WTC11 (cell line): ENCODE data around the gene FAM227A. TPM values are rescaled to one million over a fixed set of nuclear protein-coding genes. Genes with fewer than 3 reads are reported as not detected.

Experiments
- ATAC-seq: fragments of 200-7000 bp; cut with Tn5 transposase; 2 replicates; pipeline ENCODE4 v1.10.0; 2021; ENCODE audit warnings: mild to moderate bottlenecking, moderate library complexity
- CTCF ChIA-PET: fragments of 300-600 bp; sonication (Branson Sonifier 250); formaldehyde crosslinking; loops from one replicate; lab custom pipeline; 2021; ENCODE audit warnings: antibody characterized with exemption; lab: Charles Lee
- POLR2A ChIA-PET: fragments of 350-600 bp; sonication (Branson Sonifier 250); formaldehyde crosslinking; loops from one replicate; lab custom pipeline; 2021; ENCODE audit warnings: antibody characterized with exemption; lab: Charles Lee
- DNase-seq: peaks from one replicate; pipeline ENCODE4 v3.0.0; 2021; ENCODE audit warnings: low spot score
- H3K27ac Mint-ChIP-seq: 2 replicates; pipeline ENCODE4 v1.8.0; 2021; ENCODE audit warnings: mixed read lengths
- H3K27me3 Mint-ChIP-seq: 2 replicates; pipeline ENCODE4 v1.8.0; 2021; ENCODE audit warnings: low read depth, mild to moderate bottlenecking, moderate library complexity, mixed read lengths
- H3K36me3 Mint-ChIP-seq: 2 replicates; pipeline ENCODE4 v1.8.0; 2021; ENCODE audit warnings: mixed read lengths
- H3K4me1 Mint-ChIP-seq: 2 replicates; pipeline ENCODE4 v1.8.0; 2022; ENCODE audit warnings: mixed read lengths
- H3K4me3 Mint-ChIP-seq: 2 replicates; pipeline ENCODE4 v1.8.0; 2021; ENCODE audit warnings: mild to moderate bottlenecking, moderate library complexity, mixed read lengths
- H3K9me3 Mint-ChIP-seq: 2 replicates; pipeline ENCODE4 v1.8.0; 2021; ENCODE audit warnings: mixed read lengths
- CDX4 ChIP-seq: fragments of 250-450 bp; sonication (Bioruptor Pico); IDR thresholded peaks from 2 replicates; pipeline ENCODE4 v1.9.0; 2021; ENCODE audit warnings: moderate library complexity, mild to moderate bottlenecking, inconsistent platforms, borderline replicate concordance
- E2F5 ChIP-seq: sonication (generic); formaldehyde crosslinking; IDR thresholded peaks from 2 replicates; pipeline ENCODE4 v1.8.1; 2022; ENCODE audit warnings: mild to moderate bottlenecking, moderate library complexity, missing genetic modification reagents
- FOXP1 ChIP-seq: sonication (generic); formaldehyde crosslinking; IDR thresholded peaks from 2 replicates; pipeline ENCODE4 v1.8.0; 2022; ENCODE audit warnings: missing genetic modification reagents, mild to moderate bottlenecking, moderate library complexity, borderline replicate concordance
- JUN ChIP-seq: sonication (generic); formaldehyde crosslinking; IDR thresholded peaks from 2 replicates; pipeline ENCODE4 v1.8.0; 2023; ENCODE audit warnings: mild to moderate bottlenecking, missing genetic modification reagents
- NR2C2 ChIP-seq: sonication (generic); formaldehyde crosslinking; IDR thresholded peaks from 2 replicates; pipeline ENCODE4 v1.8.0; 2022; ENCODE audit warnings: mild to moderate bottlenecking, missing genetic modification reagents
- RORB ChIP-seq: fragments of 250-450 bp; sonication (Bioruptor Pico); IDR thresholded peaks from 2 replicates; pipeline ENCODE4 v1.9.0; 2021; ENCODE audit warnings: mild to moderate bottlenecking
- SOX15 ChIP-seq: fragments of 250-450 bp; sonication (Bioruptor Pico); IDR thresholded peaks from 2 replicates; pipeline ENCODE4 v1.9.0; 2021; ENCODE audit warnings: mild to moderate bottlenecking
- TP53 ChIP-seq: sonication (generic); formaldehyde crosslinking; IDR thresholded peaks from 2 replicates; pipeline ENCODE4 v1.8.1; 2023; ENCODE audit warnings: mild to moderate bottlenecking, missing genetic modification reagents
- USF1 ChIP-seq: sonication (generic); formaldehyde crosslinking; IDR thresholded peaks from 2 replicates; pipeline ENCODE4 v1.8.0; 2022; ENCODE audit warnings: mild to moderate bottlenecking, missing genetic modification reagents
- ZBTB21 ChIP-seq: sonication (generic); formaldehyde crosslinking; IDR thresholded peaks from 2 replicates; pipeline ENCODE4 v1.8.1; 2023; ENCODE audit warnings: mild to moderate bottlenecking, missing genetic modification reagents, borderline replicate concordance
- ZNF121 ChIP-seq: sonication (generic); formaldehyde crosslinking; IDR thresholded peaks from 2 replicates; pipeline ENCODE4 v1.8.0; 2023; ENCODE audit warnings: missing genetic modification reagents
- total RNA-seq: library from RNA; stranded (reverse); gene quantifications from 3 replicates; pipeline ENCODE4 v1.2.3, GENCODE V29; 2021
- TF ChIP-seq, protein P1 (sequence below): sonication (generic); formaldehyde crosslinking; IDR thresholded peaks from 2 replicates; pipeline ENCODE4 v1.8.0; 2023; ENCODE audit warnings: missing genetic modification reagents, mild to moderate bottlenecking, borderline replicate concordance
- TF ChIP-seq, protein P2 (sequence below): sonication (generic); formaldehyde crosslinking; IDR thresholded peaks from 2 replicates; pipeline ENCODE4 v1.8.1; 2023; ENCODE audit warnings: mild to moderate bottlenecking, missing genetic modification reagents
- TF ChIP-seq, protein P3 (sequence below): sonication (generic); formaldehyde crosslinking; IDR thresholded peaks from 2 replicates; pipeline ENCODE4 v1.8.0; 2022; ENCODE audit warnings: mild to moderate bottlenecking, missing genetic modification reagents
- TF ChIP-seq, protein P4 (sequence below): sonication (generic); formaldehyde crosslinking; IDR thresholded peaks from 2 replicates; pipeline ENCODE4 v1.8.0; 2023; ENCODE audit warnings: mild to moderate bottlenecking, missing genetic modification reagents

The FAM227A gene
- total RNA-seq, 1 experiment from 2014 or later: 3.8 TPM

DNA sequence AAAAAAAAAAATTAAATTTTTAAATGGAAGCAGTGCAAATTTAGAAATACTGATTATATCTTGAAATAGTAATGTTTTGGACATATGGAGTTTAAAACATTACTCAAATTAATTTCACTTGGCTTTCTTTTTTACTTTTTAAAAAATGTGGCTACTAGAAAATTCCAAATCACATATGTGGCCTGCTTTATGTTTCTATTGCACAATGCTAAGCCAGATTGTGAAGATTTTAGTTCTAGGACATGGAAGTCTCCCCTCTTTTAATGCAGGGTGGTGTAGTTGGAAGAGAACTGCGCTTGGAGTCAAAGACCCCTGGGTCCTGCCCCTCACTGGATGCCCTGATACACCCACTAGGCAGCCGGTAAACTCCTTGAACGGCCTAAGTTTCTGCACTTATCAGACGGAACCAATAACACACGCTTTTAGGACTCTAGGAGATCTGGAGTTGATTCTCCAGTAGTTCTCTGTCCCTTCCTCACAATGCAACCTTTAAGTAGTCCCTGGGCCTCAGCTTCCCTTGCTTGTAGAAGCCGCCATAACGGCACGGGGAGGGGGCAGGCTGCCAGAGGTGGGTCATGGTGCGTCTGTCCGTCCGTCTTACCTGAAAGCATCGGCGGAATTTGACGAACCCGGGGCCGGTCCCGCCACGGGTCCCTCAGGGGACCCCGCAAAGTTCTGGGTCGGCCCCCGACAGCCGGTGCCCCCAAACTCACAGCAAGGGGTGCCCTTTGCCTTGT is 505 bp downstream of the FAM227A start:
- peak overlapping the region; percentile 89 for H3K4me3 Mint-ChIP-seq
- H3K36me3 Mint-ChIP-seq: peaks cover 10% of the 10 kb centered on the region
- POLR2A ChIA-PET: no interaction called here
- CTCF ChIA-PET: no interaction called here
- no peaks in the 10 kb centered on the region for H3K27me3 Mint-ChIP-seq
- TF ChIP-seq ZBTB21 (0 out of 2 replicates have a peak, but pooled peaks have one; percentile 57), RORB (CRISPR knock-in tag) (no peak)
- TF ChIP-seq, protein P1, sequence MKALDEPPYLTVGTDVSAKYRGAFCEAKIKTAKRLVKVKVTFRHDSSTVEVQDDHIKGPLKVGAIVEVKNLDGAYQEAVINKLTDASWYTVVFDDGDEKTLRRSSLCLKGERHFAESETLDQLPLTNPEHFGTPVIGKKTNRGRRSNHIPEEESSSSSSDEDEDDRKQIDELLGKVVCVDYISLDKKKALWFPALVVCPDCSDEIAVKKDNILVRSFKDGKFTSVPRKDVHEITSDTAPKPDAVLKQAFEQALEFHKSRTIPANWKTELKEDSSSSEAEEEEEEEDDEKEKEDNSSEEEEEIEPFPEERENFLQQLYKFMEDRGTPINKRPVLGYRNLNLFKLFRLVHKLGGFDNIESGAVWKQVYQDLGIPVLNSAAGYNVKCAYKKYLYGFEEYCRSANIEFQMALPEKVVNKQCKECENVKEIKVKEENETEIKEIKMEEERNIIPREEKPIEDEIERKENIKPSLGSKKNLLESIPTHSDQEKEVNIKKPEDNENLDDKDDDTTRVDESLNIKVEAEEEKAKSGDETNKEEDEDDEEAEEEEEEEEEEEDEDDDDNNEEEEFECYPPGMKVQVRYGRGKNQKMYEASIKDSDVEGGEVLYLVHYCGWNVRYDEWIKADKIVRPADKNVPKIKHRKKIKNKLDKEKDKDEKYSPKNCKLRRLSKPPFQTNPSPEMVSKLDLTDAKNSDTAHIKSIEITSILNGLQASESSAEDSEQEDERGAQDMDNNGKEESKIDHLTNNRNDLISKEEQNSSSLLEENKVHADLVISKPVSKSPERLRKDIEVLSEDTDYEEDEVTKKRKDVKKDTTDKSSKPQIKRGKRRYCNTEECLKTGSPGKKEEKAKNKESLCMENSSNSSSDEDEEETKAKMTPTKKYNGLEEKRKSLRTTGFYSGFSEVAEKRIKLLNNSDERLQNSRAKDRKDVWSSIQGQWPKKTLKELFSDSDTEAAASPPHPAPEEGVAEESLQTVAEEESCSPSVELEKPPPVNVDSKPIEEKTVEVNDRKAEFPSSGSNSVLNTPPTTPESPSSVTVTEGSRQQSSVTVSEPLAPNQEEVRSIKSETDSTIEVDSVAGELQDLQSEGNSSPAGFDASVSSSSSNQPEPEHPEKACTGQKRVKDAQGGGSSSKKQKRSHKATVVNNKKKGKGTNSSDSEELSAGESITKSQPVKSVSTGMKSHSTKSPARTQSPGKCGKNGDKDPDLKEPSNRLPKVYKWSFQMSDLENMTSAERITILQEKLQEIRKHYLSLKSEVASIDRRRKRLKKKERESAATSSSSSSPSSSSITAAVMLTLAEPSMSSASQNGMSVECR (CRISPR knock-in tag): peak; percentile 70; the same call in 1 of the 2 replicates
- H3K4me1 Mint-ChIP-seq: peaks cover 10% of the 10 kb centered on the region
- DNase-seq (no peak), ATAC-seq (peak; percentile 41)
- peaks cover 5% of the 10 kb centered on the region for H3K9me3 Mint-ChIP-seq
- H3K27ac Mint-ChIP-seq: peak overlapping the region; percentile 60; the same call in 1 of the 2 replicates

- Mint-ChIP-seq H3K36me3 (peaks cover 12% of the 10 kb centered on the region), H3K27ac (no peak overlapping the region), H3K4me1 (peaks cover 10% of the 10 kb centered on the region), H3K4me3 (no peak overlapping the region), H3K9me3 (peaks cover 5% of the 10 kb centered on the region), H3K27me3 (no peaks in the 10 kb centered on the region)
- no peak for TF ChIP-seq USF1 (CRISPR knock-in tag)
- TF ChIP-seq, protein P2, sequence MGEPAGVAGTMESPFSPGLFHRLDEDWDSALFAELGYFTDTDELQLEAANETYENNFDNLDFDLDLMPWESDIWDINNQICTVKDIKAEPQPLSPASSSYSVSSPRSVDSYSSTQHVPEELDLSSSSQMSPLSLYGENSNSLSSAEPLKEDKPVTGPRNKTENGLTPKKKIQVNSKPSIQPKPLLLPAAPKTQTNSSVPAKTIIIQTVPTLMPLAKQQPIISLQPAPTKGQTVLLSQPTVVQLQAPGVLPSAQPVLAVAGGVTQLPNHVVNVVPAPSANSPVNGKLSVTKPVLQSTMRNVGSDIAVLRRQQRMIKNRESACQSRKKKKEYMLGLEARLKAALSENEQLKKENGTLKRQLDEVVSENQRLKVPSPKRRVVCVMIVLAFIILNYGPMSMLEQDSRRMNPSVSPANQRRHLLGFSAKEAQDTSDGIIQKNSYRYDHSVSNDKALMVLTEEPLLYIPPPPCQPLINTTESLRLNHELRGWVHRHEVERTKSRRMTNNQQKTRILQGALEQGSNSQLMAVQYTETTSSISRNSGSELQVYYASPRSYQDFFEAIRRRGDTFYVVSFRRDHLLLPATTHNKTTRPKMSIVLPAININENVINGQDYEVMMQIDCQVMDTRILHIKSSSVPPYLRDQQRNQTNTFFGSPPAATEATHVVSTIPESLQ (CRISPR knock-in tag): no peak
- TF ChIP-seq, protein P3, sequence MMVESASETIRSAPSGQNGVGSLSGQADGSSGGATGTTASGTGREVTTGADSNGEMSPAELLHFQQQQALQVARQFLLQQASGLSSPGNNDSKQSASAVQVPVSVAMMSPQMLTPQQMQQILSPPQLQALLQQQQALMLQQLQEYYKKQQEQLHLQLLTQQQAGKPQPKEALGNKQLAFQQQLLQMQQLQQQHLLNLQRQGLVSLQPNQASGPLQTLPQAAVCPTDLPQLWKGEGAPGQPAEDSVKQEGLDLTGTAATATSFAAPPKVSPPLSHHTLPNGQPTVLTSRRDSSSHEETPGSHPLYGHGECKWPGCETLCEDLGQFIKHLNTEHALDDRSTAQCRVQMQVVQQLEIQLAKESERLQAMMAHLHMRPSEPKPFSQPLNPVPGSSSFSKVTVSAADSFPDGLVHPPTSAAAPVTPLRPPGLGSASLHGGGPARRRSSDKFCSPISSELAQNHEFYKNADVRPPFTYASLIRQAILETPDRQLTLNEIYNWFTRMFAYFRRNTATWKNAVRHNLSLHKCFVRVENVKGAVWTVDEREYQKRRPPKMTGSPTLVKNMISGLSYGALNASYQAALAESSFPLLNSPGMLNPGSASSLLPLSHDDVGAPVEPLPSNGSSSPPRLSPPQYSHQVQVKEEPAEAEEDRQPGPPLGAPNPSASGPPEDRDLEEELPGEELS (CRISPR knock-in tag): no peak
- TF ChIP-seq, protein P4, sequence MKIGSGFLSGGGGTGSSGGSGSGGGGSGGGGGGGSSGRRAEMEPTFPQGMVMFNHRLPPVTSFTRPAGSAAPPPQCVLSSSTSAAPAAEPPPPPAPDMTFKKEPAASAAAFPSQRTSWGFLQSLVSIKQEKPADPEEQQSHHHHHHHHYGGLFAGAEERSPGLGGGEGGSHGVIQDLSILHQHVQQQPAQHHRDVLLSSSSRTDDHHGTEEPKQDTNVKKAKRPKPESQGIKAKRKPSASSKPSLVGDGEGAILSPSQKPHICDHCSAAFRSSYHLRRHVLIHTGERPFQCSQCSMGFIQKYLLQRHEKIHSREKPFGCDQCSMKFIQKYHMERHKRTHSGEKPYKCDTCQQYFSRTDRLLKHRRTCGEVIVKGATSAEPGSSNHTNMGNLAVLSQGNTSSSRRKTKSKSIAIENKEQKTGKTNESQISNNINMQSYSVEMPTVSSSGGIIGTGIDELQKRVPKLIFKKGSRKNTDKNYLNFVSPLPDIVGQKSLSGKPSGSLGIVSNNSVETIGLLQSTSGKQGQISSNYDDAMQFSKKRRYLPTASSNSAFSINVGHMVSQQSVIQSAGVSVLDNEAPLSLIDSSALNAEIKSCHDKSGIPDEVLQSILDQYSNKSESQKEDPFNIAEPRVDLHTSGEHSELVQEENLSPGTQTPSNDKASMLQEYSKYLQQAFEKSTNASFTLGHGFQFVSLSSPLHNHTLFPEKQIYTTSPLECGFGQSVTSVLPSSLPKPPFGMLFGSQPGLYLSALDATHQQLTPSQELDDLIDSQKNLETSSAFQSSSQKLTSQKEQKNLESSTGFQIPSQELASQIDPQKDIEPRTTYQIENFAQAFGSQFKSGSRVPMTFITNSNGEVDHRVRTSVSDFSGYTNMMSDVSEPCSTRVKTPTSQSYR: no peak
- TF ChIP-seq JUN (CRISPR knock-in tag): no peak
- no peak for TF ChIP-seq ZNF121
- TF ChIP-seq NR2C2 (CRISPR knock-in tag): no peak
- TF ChIP-seq SOX15 (CRISPR knock-in tag): no peak
- no peak for TF ChIP-seq CDX4
- TF ChIP-seq FOXP1 (CRISPR knock-in tag): no peak
- no peak for TF ChIP-seq E2F5 (CRISPR knock-in tag)
- TF ChIP-seq TP53: no peak
- ChIA-PET CTCF (no interaction called here), POLR2A (no interaction called here)
- ATAC-seq (no peak), DNase-seq (no peak)
Measured at GRCh38 chr22:38653741-38654140, 2.5 kb downstream of the FAM227A start.
